ENCODE data around the gene LIAS.

DNA sequence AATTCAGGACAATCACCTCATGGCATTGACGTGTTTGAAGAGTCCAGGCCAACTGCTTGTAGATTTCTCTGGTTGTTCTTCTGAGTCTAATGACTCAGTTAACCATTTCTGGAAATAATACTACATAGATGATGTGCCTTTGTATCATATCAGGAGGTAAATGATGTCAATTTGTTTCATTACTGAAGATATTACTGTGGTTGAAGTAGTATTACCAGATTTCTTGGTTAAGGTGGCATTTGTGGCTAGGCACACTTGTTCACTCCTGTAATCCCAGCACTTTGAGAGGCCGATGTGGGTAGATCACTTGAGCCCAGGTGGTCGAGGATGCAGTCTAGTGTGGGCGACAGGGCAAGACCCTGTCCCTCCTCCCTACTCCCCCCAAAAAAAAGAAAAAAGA is 15.9 kb upstream of the LIAS start:
- TF ChIP-seq, protein P1, sequence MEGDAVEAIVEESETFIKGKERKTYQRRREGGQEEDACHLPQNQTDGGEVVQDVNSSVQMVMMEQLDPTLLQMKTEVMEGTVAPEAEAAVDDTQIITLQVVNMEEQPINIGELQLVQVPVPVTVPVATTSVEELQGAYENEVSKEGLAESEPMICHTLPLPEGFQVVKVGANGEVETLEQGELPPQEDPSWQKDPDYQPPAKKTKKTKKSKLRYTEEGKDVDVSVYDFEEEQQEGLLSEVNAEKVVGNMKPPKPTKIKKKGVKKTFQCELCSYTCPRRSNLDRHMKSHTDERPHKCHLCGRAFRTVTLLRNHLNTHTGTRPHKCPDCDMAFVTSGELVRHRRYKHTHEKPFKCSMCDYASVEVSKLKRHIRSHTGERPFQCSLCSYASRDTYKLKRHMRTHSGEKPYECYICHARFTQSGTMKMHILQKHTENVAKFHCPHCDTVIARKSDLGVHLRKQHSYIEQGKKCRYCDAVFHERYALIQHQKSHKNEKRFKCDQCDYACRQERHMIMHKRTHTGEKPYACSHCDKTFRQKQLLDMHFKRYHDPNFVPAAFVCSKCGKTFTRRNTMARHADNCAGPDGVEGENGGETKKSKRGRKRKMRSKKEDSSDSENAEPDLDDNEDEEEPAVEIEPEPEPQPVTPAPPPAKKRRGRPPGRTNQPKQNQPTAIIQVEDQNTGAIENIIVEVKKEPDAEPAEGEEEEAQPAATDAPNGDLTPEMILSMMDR (IDR thresholded peaks at IDR 0.05) = no peak
- TF ChIP-seq POLR2A (IDR thresholded peaks at IDR 0.05) = no peak
